ENCODE data around the gene KCNE1.

KCNE1 gene

DNA sequence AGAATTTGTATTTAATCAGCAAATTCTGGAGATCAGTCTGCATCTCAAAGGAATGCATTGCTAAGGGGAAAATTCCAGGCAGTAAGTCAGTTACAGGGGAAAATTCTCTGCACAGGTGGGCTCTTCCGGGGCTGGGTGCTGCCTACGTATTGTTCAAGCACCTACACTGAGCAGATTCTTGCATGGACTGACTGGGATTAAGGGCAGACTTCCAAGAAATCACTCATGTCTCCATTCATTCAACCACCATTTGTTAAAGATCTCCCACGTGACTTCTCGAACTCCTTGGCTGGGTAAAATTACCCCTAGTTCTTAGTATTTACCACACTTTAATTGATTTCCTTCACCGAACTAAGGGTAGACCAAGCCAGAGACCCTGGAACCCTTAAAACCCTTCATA is 28.2 kb upstream of the KCNE1 start:
- TF ChIP-seq, protein P1, sequence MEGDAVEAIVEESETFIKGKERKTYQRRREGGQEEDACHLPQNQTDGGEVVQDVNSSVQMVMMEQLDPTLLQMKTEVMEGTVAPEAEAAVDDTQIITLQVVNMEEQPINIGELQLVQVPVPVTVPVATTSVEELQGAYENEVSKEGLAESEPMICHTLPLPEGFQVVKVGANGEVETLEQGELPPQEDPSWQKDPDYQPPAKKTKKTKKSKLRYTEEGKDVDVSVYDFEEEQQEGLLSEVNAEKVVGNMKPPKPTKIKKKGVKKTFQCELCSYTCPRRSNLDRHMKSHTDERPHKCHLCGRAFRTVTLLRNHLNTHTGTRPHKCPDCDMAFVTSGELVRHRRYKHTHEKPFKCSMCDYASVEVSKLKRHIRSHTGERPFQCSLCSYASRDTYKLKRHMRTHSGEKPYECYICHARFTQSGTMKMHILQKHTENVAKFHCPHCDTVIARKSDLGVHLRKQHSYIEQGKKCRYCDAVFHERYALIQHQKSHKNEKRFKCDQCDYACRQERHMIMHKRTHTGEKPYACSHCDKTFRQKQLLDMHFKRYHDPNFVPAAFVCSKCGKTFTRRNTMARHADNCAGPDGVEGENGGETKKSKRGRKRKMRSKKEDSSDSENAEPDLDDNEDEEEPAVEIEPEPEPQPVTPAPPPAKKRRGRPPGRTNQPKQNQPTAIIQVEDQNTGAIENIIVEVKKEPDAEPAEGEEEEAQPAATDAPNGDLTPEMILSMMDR (IDR thresholded peaks at IDR 0.05; ENCODE audit: low read depth, low read length, missing control alignments), result no peak
- H3K36me3 ChIP-seq (replicated peaks), result no peaks in the 10 kb centered on the region
- no peaks in the 10 kb centered on the region for H3K27me3 ChIP-seq (replicated peaks)
- no peak overlapping the region for H3K4me3 ChIP-seq (ENCODE audit: low read depth, low read length)
- DNase-seq, result no peak
- no peak overlapping the region for H3K27ac ChIP-seq
- in situ Hi-C loops (cut with HindIII; ENCODE audit: low pct_ligation_motif_present, low sequenced_read_pairs), result no loop called here

DNA sequence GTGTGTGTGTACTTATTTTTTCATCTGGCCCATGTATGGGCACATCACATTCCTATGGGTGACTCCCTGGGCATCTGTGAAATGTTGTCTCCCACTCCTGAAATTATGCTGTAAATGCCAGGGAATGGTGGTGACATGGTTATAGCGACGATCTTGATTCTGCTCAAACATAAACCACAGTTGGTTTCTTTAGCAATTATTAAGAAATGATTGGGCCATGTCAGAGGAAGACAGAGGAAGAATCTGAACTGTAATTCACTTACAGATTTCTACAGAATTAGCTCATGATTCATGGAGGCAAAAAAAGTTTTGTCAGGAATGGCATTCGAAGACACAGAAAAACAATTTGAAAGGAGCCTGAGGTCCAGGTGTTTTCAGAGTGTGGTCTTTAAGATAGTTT is 25.8 kb upstream of the KCNE1 start:
- no peaks in the 10 kb centered on the region for H3K36me3 ChIP-seq (replicated peaks)
- H3K27me3 ChIP-seq (replicated peaks), result no peaks in the 10 kb centered on the region
- no peak for DNase-seq
- in situ Hi-C loops (cut with HindIII; ENCODE audit: low pct_ligation_motif_present, low sequenced_read_pairs), result no loop called here
- TF ChIP-seq, protein P1 (IDR thresholded peaks at IDR 0.05; ENCODE audit: low read depth, low read length, missing control alignments), result no peak
- H3K27ac ChIP-seq, result peak overlapping the region; percentile 25
- H3K4me3 ChIP-seq (ENCODE audit: low read depth, low read length), result no peak overlapping the region

DNA sequence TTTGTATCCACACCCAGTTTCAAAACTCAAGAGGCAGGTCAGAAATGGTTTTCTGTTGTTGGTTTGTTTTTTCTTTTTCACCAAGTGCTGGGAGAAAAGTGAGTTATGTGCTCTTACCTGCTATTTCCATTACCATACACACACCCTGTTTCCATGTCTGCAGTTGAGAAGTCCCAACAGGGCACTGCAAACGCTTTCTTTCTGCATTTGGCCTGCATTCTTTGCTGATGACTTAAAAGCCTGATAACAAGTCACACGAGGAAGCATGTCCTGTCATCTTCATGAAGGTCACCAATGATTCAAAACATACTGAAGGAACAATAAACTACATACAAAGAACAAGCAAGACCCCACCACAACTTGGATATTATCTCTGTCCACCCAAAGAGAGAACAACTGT is 24.8 kb upstream of the KCNE1 start:
- DNase-seq, result no peak
- TF ChIP-seq, protein P1 (IDR thresholded peaks at IDR 0.05; ENCODE audit: low read depth, low read length, missing control alignments), result no peak
- no peak overlapping the region for H3K4me3 ChIP-seq (ENCODE audit: low read depth, low read length)
- no peaks in the 10 kb centered on the region for H3K27me3 ChIP-seq (replicated peaks)
- H3K36me3 ChIP-seq (replicated peaks), result no peaks in the 10 kb centered on the region
- in situ Hi-C loops (cut with HindIII; ENCODE audit: low pct_ligation_motif_present, low sequenced_read_pairs), result no loop called here
- H3K27ac ChIP-seq, result no peak overlapping the region

DNA sequence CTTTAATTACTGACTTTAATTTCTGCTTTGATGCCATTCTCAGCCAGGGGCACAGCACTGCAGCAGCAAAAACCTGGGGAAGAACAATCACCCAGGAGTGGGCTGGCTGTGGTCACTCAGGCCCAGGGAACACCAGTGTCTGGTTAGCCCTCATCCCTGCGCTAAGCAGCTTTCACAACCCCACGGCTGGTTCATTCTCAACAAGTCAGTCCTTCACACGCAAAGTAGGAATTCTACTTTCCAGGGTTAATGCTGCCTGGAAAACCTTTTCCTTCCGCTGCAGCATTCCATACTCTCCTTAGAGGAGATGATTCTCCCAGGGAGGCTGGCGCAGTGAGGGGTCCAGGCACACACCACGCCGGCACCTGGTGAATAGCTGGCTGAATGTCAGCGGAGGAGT is 24.3 kb upstream of the KCNE1 start:
- in situ Hi-C loops (cut with HindIII; ENCODE audit: low pct_ligation_motif_present, low sequenced_read_pairs), result no loop called here
- peak overlapping the region; percentile 26 for H3K27ac ChIP-seq
- no peak overlapping the region for H3K4me3 ChIP-seq (ENCODE audit: low read depth, low read length)
- H3K27me3 ChIP-seq (replicated peaks), result no peaks in the 10 kb centered on the region
- DNase-seq, result no peak
- no peaks in the 10 kb centered on the region for H3K36me3 ChIP-seq (replicated peaks)
- TF ChIP-seq, protein P1 (IDR thresholded peaks at IDR 0.05; ENCODE audit: low read depth, low read length, missing control alignments), result no peak

DNA sequence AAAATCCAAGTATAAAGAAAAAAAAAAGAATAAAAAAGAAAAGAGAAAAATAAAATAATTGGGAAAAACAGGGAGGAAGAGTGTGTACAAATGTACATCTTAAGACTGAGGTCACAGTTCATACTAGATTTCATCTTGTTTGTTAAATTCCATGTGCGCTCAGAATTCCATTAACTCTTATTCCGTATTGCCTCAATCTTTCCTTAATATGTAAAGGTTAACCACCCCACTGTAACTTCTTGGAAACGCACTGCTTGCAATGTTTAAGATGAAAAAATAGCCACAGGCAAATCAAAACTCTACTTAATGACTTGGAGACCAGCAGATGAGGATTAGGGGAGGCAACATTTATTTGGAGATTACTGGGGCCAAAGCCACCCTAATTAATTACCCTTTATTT is 23.9 kb upstream of the KCNE1 start:
- Histone ChIP-seq H3K27me3 (replicated peaks) (no peaks in the 10 kb centered on the region), H3K4me3 (ENCODE audit: low read depth, low read length) (no peak overlapping the region), H3K36me3 (replicated peaks) (no peaks in the 10 kb centered on the region), H3K27ac (peak overlapping the region; percentile 26)
- no peak for DNase-seq
- in situ Hi-C loops (cut with HindIII; ENCODE audit: low pct_ligation_motif_present, low sequenced_read_pairs), result no loop called here
- TF ChIP-seq, protein P1 (IDR thresholded peaks at IDR 0.05; ENCODE audit: low read depth, low read length, missing control alignments), result no peak

DNA sequence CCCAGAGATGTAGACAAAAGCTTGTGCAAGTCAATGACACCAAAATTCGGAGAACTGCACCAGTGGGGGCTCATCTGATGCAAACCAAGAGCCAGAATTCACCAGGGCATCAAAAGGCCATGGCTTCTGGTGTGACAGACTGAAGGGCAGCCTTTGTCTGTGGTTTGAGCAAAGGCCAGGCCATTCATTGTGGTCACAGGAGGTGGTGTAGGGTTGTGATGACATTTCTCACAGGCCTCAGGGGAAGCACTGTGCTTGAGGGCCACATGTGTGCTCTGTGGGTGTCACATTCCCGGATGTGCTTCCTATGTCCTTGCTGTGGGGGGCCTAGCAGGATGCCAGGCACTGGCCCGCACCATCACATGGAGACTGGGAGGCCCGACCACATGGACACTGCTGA is 22.5 kb upstream of the KCNE1 start:
- Histone ChIP-seq H3K36me3 (replicated peaks) (no peaks in the 10 kb centered on the region), H3K27ac (no peak overlapping the region), H3K4me3 (ENCODE audit: low read depth, low read length) (no peak overlapping the region), H3K27me3 (replicated peaks) (no peaks in the 10 kb centered on the region)
- TF ChIP-seq, protein P1 (IDR thresholded peaks at IDR 0.05; ENCODE audit: low read depth, low read length, missing control alignments), result no peak
- in situ Hi-C loops (cut with HindIII; ENCODE audit: low pct_ligation_motif_present, low sequenced_read_pairs), result no loop called here
- DNase-seq, result no peak
